Left ventricle myocardium superior (tissue), 1 donor: ENCODE measurements around the gene CMSS1. TPM values are rescaled to one million over a fixed set of nuclear protein-coding genes. Genes with fewer than 3 reads are reported as not detected.

Experiments used
- ATAC-seq: fragments of 200-7000 bp; cut with Tn5 transposase; one replicate; pipeline ENCODE4 v1.9.1; 2020; ENCODE audit warnings: mild to moderate bottlenecking, moderate library complexity
- DNase-seq: peaks from one replicate; pipeline ENCODE4 v3.0.0-alpha.2; 2020
- intact Hi-C: fragments of 100-400 bp; cut with micrococcal nuclease; formaldehyde crosslinking; loops from one replicate; pipeline ENCODE4 v1.11.0; 2022
- total RNA-seq: library from RNA; stranded (reverse); fragmentation: NEBNext Ultra II Directional; extraction: Animal tissue kit (Norgen Biotek cat#: 25700); gene quantifications from one replicate; pipeline ENCODE4 v1.2.1, GENCODE V29; 2021
- donor health status: DM: no; HTN: yes; CAD: no; lungs with severe emphysema.

Gene CMSS1
- total RNA-seq, 1 donor from 2014 or later: 34.5 TPM

DNA sequence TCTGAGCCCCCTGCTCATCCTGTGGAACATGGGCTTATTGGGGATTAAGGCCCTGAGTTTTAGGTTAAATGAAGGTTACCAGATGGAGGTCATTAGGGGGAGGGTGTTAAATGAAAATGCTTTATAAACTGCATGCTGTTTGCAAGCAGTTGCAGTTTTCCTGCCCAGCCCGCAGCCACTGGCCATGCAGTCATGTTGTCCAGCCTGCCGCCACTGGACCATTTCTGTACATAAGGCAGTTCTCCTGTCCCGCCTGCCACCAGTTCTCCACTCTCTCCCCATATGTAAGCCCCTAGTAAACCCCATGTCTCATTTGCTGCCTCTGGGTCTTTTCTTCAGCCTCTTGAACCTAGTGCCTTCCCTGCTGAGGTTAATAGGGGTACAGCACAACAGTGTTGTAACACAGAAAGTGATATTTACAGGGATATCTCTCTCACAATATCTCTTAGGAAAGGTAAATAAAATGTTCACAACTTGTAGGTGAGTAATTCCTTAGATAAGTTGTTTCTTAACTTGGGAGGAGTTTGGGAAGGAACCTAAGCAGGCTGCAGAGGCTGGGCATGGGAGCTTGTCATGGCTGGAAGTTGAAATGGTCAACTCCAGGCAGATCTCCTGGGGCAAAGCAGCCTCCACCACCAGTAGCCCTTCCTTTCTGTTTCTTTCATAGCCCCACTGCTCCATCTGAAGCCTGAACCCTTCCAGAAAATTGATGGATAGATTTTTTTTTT is 148.2 kb downstream of the CMSS1 start:
- no peak for DNase-seq
- ATAC-seq: no peak
- intact Hi-C loops: no loop called here

DNA sequence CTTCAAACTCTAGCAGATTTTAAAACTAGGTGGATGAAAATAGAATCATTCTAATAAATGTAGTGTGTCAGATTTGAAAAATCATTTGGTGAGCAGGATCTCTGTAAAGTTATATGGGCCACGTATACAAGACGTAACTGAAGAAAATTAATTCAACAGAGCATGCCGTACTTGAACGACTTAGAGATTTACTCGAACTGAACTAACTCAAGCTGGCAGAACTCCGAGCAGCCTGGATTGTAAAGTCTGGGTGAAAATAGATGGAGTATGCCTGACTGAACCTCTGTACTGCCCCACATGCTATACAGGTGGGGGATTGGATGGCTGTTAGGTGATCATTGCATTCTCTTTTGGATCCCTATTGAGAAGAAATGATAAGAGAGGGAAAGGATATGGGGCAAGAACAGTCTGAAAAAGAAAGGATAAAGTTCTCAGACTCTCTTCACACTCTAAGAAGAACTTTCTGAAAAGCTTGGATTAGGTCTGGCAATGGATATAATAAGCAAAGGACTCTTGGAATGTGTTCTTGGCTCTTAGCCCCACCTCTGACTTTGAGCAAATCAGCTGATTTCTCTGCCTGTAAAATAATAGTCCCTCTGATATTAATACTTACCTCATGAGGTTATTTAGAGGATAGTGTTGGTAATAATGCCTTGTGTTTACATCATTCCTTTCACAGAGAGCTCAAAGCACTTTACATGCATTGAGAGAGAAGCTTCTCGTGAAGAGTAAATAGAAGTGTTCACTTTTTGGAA is 149.2 kb downstream of the CMSS1 start:
- ATAC-seq (peak; percentile 36), DNase-seq (no peak)
- intact Hi-C loops: no loop called here

DNA sequence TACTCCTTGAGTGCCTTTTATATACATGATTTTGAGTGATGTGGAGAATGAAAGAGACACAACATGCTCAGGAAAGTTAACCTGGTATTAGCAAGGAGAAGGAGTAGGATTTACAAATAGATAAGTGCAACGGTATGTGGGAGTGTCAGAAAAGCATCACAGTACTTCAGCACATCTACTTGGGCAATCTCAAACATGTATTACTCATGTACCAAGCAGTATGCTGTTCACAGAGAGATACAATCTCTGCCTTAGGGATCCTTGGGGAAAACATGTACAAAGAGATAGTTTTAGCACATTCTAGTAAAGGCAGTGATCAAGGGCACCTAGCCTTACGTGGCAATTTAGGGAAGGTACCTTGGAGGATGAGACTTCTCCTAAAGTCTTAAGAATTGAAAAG is 150.1 kb downstream of the CMSS1 start:
- intact Hi-C loops: no loop called here
- ATAC-seq: no peak

DNA sequence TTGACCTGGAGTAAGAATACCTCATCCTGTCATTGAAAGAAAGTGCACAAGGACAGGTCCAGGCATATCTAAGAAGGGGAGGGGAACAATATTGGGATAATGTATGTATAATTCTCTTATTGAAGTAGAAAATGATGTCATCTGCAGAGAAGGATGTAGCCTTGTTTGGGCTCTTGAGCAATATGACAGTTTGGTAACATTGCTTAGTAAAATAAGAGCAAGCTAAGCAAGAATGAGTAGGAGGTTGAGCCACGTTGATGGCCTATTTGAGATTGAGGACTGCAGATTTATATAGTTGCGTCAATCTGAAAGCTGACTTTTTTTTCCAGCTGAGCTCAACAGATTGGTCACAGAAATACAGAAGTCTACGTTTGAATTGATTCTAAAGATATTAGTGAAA is 151.5 kb downstream of the CMSS1 start:
- intact Hi-C loops: no loop called here

More for the DNA sequence above, 150.1 kb downstream of the CMSS1 start:
- DNase-seq: no peak

DNA sequence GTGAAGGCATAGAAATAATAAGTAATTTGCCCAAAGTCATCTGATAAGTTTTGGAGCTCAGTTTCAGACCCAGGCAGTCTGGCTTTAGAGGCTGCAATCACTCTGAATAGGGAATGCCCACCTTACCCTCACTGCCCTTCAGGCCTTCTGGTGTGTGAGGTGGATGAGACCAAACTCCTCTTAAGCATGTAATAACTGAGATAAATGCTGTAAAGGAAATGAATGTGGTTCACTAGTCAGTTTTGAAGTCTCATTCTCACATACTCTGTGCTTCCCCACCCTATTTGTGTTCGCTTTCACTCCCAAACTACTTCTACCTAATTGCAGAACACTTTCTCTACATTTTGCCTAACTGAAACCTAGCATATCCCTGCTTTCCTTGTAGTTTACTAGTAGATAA is 152.5 kb downstream of the CMSS1 start:
- ATAC-seq: no peak
- intact Hi-C loops: no loop called here

More for the DNA sequence above, 151.5 kb downstream of the CMSS1 start:
- DNase-seq (no peak), ATAC-seq (no peak)

DNA sequence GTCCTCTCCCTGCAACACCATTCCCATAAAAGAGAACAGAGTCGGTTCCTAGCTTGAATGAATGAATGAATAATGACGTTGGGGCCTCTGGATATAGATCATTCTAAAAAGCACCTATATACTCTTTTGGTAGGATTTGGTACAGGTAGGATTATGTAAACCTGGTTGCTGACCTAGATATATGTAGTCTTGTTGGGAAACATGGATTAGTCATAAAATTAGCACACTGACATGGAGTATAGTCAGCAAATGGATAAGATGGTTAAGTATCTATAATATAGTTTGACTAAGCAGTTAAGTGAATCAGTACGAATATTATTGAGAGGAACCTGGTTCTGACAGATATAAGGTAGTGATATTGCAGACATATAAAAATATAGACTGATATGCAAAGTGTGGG is 154.1 kb downstream of the CMSS1 start:
- no peak for ATAC-seq
- DNase-seq: no peak
- intact Hi-C loops: no loop called here

More for the DNA sequence above, 152.5 kb downstream of the CMSS1 start:
- DNase-seq: no peak

DNA sequence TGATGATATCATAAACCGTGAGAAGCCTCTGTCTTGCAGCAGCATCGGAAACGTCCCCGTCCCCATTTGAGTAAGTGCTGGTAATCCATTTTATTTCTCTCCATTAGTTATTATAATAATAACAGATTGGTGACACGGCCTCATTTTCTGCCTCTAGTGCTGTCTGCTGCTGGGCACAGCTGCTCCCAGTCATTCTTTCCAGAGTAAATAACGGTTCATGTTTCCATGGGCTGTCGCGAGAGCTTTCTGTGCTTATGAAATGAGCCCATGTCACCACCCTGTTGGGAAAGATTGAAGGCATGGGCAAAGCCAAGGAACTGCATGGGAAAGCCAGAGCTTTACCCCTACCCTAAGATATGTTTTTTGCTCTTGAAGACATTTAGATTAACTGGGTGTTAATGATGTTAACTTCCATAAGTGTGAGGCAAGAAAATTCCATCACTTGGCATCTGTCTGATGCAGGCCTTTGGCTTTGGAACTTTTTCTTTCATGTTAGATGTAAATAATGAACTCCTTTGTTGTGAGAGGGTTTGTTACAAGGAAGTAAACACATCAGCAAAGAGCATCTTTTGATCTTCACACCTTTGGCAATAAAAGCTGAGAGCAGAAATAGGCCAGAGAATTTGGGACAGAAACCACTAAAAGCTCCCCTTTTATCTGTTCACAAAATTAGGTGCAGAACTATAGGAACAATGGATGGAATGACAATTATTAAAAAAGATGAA is 154.9 kb downstream of the CMSS1 start:
- DNase-seq: no peak
- ATAC-seq: peak; percentile 35
- intact Hi-C loops: no loop called here

DNA sequence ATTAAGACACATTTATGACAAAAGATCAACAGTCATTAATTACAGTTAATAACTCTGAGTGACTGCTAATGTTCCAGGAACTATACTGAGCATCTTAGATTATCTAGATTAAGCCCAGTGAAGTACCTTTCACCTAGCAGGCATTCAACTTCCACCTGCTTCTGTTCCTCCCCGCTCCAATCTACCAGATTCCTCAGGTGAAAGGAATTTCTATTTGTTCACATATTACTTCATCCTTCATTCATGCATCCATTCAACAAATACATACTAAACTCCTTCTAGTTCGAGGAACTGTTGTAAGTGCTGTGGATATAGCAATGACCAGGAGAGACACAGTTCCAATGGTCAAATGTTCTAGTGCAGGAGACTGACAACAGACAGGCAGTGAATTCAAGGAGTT is 157.3 kb downstream of the CMSS1 start:
- ATAC-seq (no peak), DNase-seq (no peak)

DNA sequence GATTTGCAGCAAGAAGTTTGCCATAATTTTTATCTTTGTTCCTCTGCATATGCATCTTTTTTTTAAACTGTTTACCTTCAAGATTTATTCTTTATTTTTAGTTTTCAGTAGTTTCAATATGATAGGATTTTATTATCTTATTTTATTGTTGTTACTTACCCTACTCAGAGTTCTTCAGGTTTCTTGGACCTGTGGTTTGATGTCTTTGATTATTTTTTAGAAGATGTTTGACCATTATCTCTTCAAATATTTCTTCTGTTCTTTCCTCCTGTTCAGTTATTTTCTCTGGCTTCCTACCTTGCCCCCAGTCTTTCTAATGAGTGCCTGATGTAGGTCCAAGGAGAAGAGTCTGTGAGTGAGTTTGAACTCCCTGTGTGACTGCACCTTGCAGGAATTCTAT is 158.9 kb downstream of the CMSS1 start:
- ATAC-seq (no peak), DNase-seq (no peak)
- intact Hi-C loops: no loop called here

More for the DNA sequence above, 157.3 kb downstream of the CMSS1 start:
- intact Hi-C loops: no loop called here

DNA sequence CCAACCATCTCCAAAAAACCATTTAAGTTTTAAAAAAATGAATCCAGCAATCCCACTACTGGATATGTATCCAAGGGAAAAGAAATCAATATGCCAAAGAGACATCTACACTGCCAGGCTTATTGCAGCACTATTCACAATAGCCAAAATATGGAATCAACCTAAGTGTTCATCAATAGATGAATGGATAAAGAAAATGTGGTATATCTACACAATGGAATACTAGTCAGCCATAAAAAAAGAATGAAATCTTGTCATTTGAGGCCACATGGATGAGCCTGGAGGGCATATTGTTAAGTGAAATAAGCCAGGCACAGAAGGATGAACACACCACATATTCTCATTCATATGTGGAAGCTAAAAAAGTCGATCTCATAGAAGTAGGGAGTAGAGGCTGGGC is 160.6 kb downstream of the CMSS1 start:
- DNase-seq: no peak
- intact Hi-C loops: no loop called here

DNA sequence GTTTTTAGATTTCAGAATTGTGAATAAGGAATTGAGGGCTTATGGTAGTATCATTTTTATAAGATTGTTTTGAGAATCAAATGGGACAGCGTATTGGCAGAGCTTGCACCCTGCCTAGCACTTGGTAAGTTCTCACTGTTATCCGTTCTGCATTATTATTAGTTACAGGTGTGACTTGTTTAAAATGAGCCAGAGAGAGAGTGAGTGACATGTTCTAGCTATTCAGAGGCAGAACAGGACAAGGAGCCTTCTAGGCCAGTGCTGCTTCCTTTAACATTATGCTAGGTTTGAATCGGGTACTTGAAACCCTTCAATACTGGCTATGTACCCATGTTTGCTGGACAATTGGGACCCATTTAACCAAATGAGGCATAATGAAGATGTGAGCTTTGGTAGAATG is 162.9 kb downstream of the CMSS1 start:
- ATAC-seq: peak; percentile 93
- no peak for DNase-seq
- intact Hi-C loops: no loop called here

More for the DNA sequence above, 160.6 kb downstream of the CMSS1 start:
- no peak for ATAC-seq

DNA sequence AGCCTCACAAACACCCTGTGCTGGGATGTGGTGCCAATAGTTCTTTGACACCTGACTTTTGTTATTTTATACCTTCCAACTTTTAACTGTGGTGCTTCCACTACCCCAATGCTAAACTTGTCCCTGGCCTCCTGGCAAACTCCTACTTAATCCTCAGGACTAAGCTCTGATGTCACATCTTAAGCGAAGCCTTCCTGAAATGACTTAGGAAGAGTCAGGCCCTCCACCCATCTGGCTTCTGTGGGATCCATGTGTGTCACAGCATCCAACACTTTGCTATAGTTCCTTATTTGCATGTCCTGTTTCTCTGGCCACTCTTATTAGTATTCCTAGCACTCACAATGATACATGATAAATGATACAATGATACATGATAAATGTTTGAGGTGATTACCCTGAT is 163.5 kb downstream of the CMSS1 start:
- ATAC-seq: peak; percentile 12

DNA sequence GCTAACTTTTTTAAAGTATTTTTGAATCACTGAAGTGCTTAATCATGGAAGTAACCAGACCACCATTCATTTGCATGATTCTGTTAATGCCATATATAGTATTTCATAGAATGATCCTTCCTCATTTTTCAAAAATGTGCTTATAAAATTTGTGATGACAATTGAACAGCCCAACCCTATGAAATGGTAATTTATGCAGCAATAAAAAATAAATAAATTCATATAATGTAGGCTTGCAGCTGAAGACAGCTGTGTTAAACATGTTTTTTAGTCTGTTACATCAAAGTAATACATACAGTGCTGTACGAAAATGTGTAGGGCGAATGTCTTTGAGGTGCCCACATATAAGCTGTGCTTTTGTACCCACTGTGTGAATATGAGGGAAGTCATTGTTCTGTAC is 165.0 kb downstream of the CMSS1 start:
- ATAC-seq (no peak), DNase-seq (no peak)
- intact Hi-C loops: no loop called here

More for the DNA sequence above, 163.5 kb downstream of the CMSS1 start:
- no peak for DNase-seq
- intact Hi-C loops: no loop called here

DNA sequence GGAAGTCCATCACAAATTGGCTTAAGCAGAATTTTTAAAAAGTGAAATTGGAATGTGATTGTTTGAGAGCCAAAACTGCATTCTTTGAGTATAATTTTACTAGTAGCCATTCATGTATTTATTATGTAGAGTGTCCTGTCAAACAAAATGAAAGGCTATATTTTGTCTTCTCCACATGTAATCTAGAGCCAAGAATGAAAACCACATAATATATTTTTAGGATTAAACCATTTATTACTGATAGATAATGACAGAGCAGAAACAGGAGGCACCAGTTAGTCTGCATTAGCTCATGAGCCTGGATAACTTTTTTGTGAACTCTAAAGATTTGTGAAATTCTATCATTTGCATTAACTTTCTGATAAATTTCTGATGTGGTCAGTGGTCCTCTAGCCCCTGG is 166.5 kb downstream of the CMSS1 start:
- intact Hi-C loops: no loop called here
- no peak for DNase-seq
- ATAC-seq: no peak

DNA sequence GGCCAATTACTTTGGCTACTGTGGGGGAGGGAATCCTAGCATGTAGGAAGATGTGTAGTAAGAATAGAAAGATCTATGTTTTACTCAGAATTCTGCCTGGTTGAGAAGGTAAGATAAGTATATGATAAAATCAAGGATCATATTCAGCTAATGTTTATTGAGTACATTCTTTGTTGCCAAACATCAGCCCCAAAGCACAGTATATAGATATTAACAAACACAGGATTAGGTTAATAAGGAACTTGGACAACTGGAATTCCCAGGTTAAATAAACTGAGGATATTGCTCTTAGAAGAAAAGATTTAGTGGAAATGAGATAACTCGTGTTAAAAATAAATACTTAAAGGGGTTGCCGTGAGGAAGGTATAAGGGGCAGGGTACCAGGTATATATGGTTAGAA is 167.0 kb downstream of the CMSS1 start:
- DNase-seq (no peak), ATAC-seq (no peak)
- intact Hi-C loops: no loop called here

DNA sequence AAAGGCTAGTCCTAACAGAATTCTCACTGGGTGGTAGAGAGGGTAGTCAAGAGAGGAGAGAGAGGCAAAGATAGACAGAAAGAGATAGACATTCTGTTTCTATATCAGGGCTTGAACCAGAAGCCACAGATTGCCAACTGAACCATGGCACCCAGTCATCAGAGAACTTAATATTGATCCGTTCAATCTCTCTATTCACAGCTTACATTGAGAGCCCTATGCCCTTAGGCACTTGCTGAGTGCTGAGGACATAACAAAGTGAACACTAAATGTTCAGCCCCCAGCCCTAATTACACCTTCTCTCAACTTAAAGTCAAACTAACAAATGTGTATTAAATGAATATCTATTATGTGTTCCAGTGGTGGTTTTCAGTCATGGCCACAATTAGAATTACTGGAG is 172.5 kb downstream of the CMSS1 start:
- intact Hi-C loops: no loop called here
- no peak for ATAC-seq
- DNase-seq: no peak

DNA sequence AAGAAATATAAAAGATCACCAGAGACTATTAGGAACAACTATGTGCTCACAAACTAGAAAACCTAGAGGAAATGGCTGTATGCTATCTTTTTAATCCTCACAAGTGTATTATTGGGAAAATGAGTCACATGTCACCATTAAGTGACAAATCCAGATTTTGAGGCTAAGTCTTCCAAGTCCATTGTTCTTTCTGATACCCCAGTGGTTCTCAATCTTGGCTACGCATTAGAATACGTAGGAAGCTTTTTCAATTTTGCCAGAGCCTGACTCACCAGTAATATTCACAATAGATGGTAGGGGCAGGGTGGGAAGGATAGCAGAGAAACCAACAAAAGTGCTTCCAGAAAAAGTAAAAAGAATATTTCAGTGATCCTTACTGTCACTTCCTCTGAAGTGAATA is 179.6 kb downstream of the CMSS1 start:
- no peak for ATAC-seq
- intact Hi-C loops: no loop called here
- no peak for DNase-seq

DNA sequence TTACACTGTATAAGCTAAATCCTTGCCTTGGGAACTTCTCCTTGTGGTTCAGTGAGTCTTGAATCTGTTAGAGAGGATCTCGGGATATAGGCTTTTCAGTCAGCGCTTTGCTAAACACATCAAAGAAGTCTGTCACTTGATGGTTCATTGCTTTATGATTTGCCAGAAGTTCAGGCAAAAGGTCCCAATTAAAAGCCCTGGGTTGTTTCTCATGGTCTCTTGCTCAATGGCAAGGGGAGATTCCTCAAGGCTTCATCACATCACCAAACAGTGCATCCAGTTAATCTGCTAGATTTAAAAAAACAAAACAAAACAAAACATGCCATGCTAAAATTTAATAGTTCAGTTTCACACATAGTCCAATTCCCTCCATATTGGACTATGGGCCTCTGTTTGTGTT is 181.9 kb downstream of the CMSS1 start:
- DNase-seq (no peak), ATAC-seq (no peak)
- intact Hi-C loops: no loop called here

DNA sequence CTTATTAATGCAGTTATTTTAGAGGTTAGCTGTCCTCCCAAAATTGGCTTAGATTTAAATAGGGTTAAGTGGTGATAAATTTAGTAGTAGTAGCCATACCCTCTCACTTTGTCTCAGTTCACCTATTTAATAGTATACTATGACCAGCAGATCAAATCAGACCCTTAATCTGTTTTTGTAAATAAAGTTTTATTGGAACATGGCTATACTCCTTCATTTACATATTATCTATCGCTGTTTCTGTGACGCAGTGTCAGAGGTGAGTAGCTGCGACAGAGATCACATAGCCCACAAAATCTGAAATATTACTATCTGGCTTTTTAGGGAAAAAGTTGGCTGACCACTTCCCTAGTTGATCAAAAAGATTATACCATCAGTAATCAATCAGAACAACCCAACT is 183.4 kb downstream of the CMSS1 start:
- DNase-seq (no peak), ATAC-seq (no peak)

More for the DNA sequence above, 183.4 kb downstream of the CMSS1 start:
- intact Hi-C loops: no loop called here
